Glomerular visceral epithelial cell (primary cell): Measurements from ENCODE around the gene PIWIL4.
"Not testable (repeated sequence)": the region's sequence is repeated elsewhere in the genome, so short reads cannot be mapped to it uniquely, and the experiment has no call there.

Source experiments
- DNase-seq: peaks from one replicate; pipeline ENCODE4 v3.0.0-alpha.2; 2016; ENCODE audit errors: extremely low spot score

Gene PIWIL4

GRCh38 chr11:94584978-94585377, 17.8 kb downstream of the PIWIL4 start:
- no peak for DNase-seq

GRCh38 chr11:94585399-94585798, 18.2 kb downstream of the PIWIL4 start:
- DNase-seq, result no peak

GRCh38 chr11:94586546-94586945, 19.4 kb downstream of the PIWIL4 start:
- DNase-seq, result no peak

- no peak for DNase-seq
Observed at GRCh38 chr11:94586978-94587377, 19.8 kb downstream of the PIWIL4 start.

GRCh38 chr11:94588366-94588942, 21.3 kb downstream of the PIWIL4 start:
- DNase-seq, result peak; percentile 12

- no peak for DNase-seq
Observed at GRCh38 chr11:94590352-94591041, 23.3 kb downstream of the PIWIL4 start.

- DNase-seq, result no peak
Observed at GRCh38 chr11:94593030-94593429, 25.9 kb downstream of the PIWIL4 start.

- no peak for DNase-seq
Observed at GRCh38 chr11:94595076-94595475, 27.9 kb downstream of the PIWIL4 start.

GRCh38 chr11:94597896-94598295, 30.7 kb downstream of the PIWIL4 start:
- DNase-seq, result no peak

GRCh38 chr11:94599510-94599909, 32.3 kb downstream of the PIWIL4 start:
- no peak for DNase-seq

- DNase-seq, result peak; percentile 72
Observed at GRCh38 chr11:94602430-94603372, 35.5 kb downstream of the PIWIL4 start.

- DNase-seq, result no peak
Observed at GRCh38 chr11:94603587-94603986, 36.4 kb downstream of the PIWIL4 start.

GRCh38 chr11:94604482-94604881, 37.3 kb downstream of the PIWIL4 start:
- peak; percentile 2 for DNase-seq

GRCh38 chr11:94613120-94613519, 46.0 kb downstream of the PIWIL4 start:
- DNase-seq, result no peak

- DNase-seq, result peak; percentile 73
Observed at GRCh38 chr11:94623120-94623735, 56.1 kb downstream of the PIWIL4 start.

GRCh38 chr11:94625422-94625821, 58.3 kb downstream of the PIWIL4 start:
- DNase-seq, result not testable (repeated sequence)

GRCh38 chr11:94627003-94627560, 59.9 kb downstream of the PIWIL4 start:
- not testable (repeated sequence) for DNase-seq

GRCh38 chr11:94629741-94630140, 62.6 kb downstream of the PIWIL4 start:
- no peak for DNase-seq

GRCh38 chr11:94630221-94630620, 63.1 kb downstream of the PIWIL4 start:
- no peak for DNase-seq

- DNase-seq, result no peak
Observed at GRCh38 chr11:94632356-94632755, 65.2 kb downstream of the PIWIL4 start.

GRCh38 chr11:94635072-94635471, 67.9 kb downstream of the PIWIL4 start:
- DNase-seq, result no peak
